Measurements from ENCODE around the gene CMTM6. TPM values are rescaled to one million over a fixed set of nuclear protein-coding genes. Genes with fewer than 3 reads are reported as not detected.

Gene CMTM6
- total and polyA plus RNA-seq, 2 of the 8 experiments (the other 6 are each of a cell fraction or from before 2014, with no cell fraction given): 24.0 to 51.5 TPM

GRCh38 chr3:32447865-32448400 lies 54.7 kb downstream of the CMTM6 start:
- CTCF ChIA-PET (ENCODE audit: partially characterized antibody): interaction anchor here (0.7 to 4.3 kb wide), 5 partner anchors 8 to 271 kb away, joined by 3 to 32 read pairs (median 3); no protein-coding TSS in a partner anchor
- FAIRE-seq: no peak
- H3K9ac ChIP-seq (replicated peaks in 1 of 4; ENCODE audit: extremely low read depth in 1 of 4, low read depth in 3 of 4, low read length in 3 of 4): no peak overlapping the region

More at GRCh38 chr3:32447865-32448400, 54.7 kb downstream of the CMTM6 start:
- Histone ChIP-seq H3K79me1 (ENCODE audit: low read depth, low read length) (no peaks in the 10 kb centered on the region), H2AFZ (ENCODE audit: low read length) (no peak overlapping the region), H3K27me3 (replicated peaks in 1 of 4; ENCODE audit: control insufficient read depth in 3 of 4, extremely low read depth in 1 of 4, insufficient read depth in 3 of 4, low read length in 3 of 4) (no peaks in the 10 kb centered on the region), H4K8ac (ENCODE audit: extremely low read depth, insufficient read depth, low read length) (no peak overlapping the region), H3K18ac (ENCODE audit: extremely low read depth, low read length) (no peak overlapping the region), H3K4me2 (ENCODE audit: insufficient read depth in 1 of 2, low read depth in 2 of 2, low read length in 2 of 2) (0 out of 4 replicates have a peak overlapping the region, but pooled peaks of 1 of the 2 experiments have one; percentile 10), H4K91ac (replicated peaks; ENCODE audit: insufficient read length, low read length) (no peak overlapping the region), H4K20me1 (replicated peaks in 1 of 2; ENCODE audit: control insufficient read depth in 1 of 2, insufficient read depth in 2 of 2, low read length in 2 of 2) (no peaks in the 10 kb centered on the region), H4K5ac (ENCODE audit: insufficient read length, low read depth, low read length) (no peak overlapping the region), H2BK20ac (ENCODE audit: low read length) (no peak overlapping the region), H2BK12ac (ENCODE audit: low read depth, low read length) (no peak overlapping the region), H3K56ac (replicated peaks; ENCODE audit: insufficient read length, low read depth, low read length) (no peak overlapping the region), H3K9me3 (ENCODE audit: insufficient read depth in 2 of 2, low read depth in 1 of 2, low read length in 1 of 2) (no peaks in the 10 kb centered on the region), H2BK120ac (replicated peaks; ENCODE audit: low read depth, low read length) (no peak overlapping the region), H3K23ac (ENCODE audit: insufficient read length) (no peak overlapping the region), H3K4ac (replicated peaks; ENCODE audit: insufficient read length, low read depth, low read length) (no peak overlapping the region), H3K23me2 (ENCODE audit: low read depth, low read length) (no peaks in the 10 kb centered on the region), H3K27ac (ENCODE audit: low read depth, low read length) (no peak overlapping the region), H3K4me3 (ENCODE audit: extremely low read depth in 1 of 4, insufficient read depth in 2 of 4, low read depth in 3 of 4, low read length in 4 of 4) (no peak overlapping the region), H3K79me2 (ENCODE audit: control insufficient read depth in 1 of 2, insufficient read depth in 2 of 2, low read length in 2 of 2) (no peaks in the 10 kb centered on the region), H2AK5ac (ENCODE audit: low read depth, low read length) (no peak overlapping the region), H3K14ac (ENCODE audit: insufficient read length) (no peak overlapping the region), H2BK5ac (ENCODE audit: low read depth, low read length) (no peak overlapping the region), H3K36me3 (ENCODE audit: control insufficient read depth in 2 of 4, insufficient read depth in 4 of 4, low read length in 3 of 4) (peaks cover 0 to 6% (median 0%) of the 10 kb centered on the region in 4 experiments; a peak in 1 of 8 replicates), H2BK15ac (ENCODE audit: low read length) (no peak overlapping the region), H3K4me1 (replicated peaks in 1 of 4; ENCODE audit: control insufficient read depth in 3 of 4, insufficient read depth in 4 of 4, low read length in 3 of 4) (peaks cover 0 to 7% (median 5%) of the 10 kb centered on the region in 4 experiments; a peak in 3 of 7 replicates)
- no peak for DNase-seq (ENCODE audit: low read depth in 1 of 2, low spot score in 2 of 2)
- WGBS, 2 experiments (ENCODE audit: extremely low coverage in 1 of 2, insufficient coverage in 1 of 2, insufficient read length in 1 of 2, insufficient replicate concordance in 2 of 2, low coverage in 1 of 2, low lambda C conversion rate in 2 of 2, missing lambda C conversion rate in 1 of 2): 79% methylated on average over 1 of the region's 1 CpG; no CpG with 5 or more reads in 1 of the 2 experiments
- no peak for TF ChIP-seq CBX5 (IDR thresholded peaks at IDR 0.05; ENCODE audit: low read depth, low read length)
- TF ChIP-seq GABPA (IDR thresholded peaks at IDR 0.05; ENCODE audit: borderline replicate concordance, insufficient read depth, low read length): no peak
- POLR2A ChIA-PET (ENCODE audit: partially characterized antibody): no interaction called here

All from H1 (cell line).